ENCODE results near the gene ELP2. TPM values are rescaled to one million over a fixed set of nuclear protein-coding genes. Genes with fewer than 3 reads are reported as not detected.

Gene ELP2
- total RNA-seq, 1 donor from 2014 or later: 9.7 TPM

DNA sequence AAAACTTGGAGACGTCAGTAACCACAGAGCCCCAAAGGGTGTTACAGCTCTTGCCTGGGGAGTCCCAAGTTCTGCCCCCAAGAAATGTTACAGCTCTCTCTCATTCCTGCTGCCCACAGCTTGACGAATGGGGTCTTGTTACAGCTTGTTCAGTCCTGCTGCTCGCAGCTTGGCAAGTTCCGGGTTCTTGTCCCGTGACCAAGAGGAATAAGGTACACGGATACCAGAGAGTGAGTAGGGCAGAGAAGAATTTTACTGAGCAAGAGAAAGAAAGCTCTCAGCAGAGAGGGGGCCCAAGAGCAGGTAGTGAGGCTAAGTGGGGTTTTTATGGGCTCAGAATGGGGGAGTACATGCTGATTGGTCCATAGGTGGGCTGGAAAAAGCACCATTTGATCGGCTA is 27.8 kb upstream of the ELP2 start:
- H3K9me3 ChIP-seq: peaks cover 0 to 10% of the 10 kb centered on the region in 2 donors
- intact Hi-C loops (cut with DNase I): no loop called here
- DNase-seq (ENCODE audit: low spot score in 2 of 2): no peak
- no peaks in the 10 kb centered on the region for H3K4me1 ChIP-seq
- no peak overlapping the region for H3K27ac ChIP-seq
- no peaks in the 10 kb centered on the region for H3K36me3 ChIP-seq
- H3K27me3 ChIP-seq: no peaks in the 10 kb centered on the region
- TF ChIP-seq, protein P1, sequence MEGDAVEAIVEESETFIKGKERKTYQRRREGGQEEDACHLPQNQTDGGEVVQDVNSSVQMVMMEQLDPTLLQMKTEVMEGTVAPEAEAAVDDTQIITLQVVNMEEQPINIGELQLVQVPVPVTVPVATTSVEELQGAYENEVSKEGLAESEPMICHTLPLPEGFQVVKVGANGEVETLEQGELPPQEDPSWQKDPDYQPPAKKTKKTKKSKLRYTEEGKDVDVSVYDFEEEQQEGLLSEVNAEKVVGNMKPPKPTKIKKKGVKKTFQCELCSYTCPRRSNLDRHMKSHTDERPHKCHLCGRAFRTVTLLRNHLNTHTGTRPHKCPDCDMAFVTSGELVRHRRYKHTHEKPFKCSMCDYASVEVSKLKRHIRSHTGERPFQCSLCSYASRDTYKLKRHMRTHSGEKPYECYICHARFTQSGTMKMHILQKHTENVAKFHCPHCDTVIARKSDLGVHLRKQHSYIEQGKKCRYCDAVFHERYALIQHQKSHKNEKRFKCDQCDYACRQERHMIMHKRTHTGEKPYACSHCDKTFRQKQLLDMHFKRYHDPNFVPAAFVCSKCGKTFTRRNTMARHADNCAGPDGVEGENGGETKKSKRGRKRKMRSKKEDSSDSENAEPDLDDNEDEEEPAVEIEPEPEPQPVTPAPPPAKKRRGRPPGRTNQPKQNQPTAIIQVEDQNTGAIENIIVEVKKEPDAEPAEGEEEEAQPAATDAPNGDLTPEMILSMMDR (IDR thresholded peaks at IDR 0.05): no peak
- no peak overlapping the region for H3K4me3 ChIP-seq

DNA sequence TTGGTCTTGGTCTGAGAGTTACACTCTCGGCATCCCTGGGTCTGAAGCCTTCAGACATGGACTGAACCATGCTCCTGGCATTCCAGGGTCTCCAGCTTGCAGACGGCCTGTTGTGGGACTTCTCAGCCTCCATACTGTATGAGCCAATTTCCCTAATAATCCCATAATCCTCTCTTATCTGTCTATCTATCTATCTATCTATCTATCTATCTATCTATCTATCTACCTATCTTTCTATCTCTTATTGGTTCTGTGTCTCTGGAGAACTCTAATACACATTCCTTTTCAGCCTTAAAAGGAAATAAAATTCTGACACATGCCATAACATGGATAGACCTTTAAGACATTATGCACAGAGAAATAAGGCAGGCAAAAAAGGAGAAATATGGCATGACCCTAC is 24.9 kb upstream of the ELP2 start:
- no peak overlapping the region for H3K4me3 ChIP-seq
- intact Hi-C loops (cut with DNase I): no loop called here

DNA sequence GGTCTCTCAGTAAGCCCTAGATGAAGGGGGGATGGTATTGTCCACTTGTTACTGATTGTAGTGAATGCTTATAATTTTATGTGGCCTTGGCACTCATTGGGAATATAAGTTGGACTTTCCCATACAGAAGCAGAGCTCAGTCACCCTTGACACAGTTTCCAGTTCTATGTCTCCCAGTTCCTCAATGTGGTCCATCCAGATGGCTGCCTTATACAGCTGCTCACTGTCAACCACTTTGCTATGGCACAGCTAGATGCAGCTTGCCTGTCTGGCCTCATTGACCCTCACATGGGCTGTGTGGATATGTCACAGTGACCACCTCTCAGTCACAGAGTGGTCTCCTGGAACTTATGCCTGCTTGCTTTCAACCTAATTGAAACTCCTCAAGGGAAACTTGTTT is 22.2 kb upstream of the ELP2 start:
- intact Hi-C loops (cut with DNase I): no loop called here
- no peak for DNase-seq (ENCODE audit: low spot score in 2 of 2)

More for the DNA sequence above, 24.9 kb upstream of the ELP2 start:
- Histone ChIP-seq H3K27me3 (no peaks in the 10 kb centered on the region), H3K9me3 (peaks cover 0 to 10% of the 10 kb centered on the region in 2 donors), H3K4me1 (no peaks in the 10 kb centered on the region), H3K27ac (no peak overlapping the region), H3K36me3 (peaks cover 0 to 12% of the 10 kb centered on the region in 2 donors)
- no peak for DNase-seq (ENCODE audit: low spot score in 2 of 2)
- TF ChIP-seq, protein P1 (IDR thresholded peaks at IDR 0.05): no peak

DNA sequence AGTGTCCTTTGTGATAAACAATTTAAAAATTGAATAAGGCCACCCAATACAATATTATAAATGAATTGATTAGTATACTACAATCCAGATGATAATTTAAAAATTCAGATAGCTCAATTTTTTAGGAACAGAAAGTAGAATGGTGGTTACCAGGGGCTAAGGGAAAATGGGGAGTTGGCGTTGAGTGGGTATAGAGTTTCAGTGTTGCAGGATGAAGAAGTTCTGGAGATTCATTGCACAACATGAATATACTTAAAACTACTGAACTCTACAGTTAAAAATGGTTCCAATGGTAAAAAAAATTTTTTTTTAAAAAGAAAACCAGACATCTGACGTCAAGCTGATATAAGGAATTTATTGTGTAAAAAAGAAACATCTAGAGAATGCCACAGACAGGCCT is 21.5 kb upstream of the ELP2 start:
- H3K27ac ChIP-seq: no peak overlapping the region
- intact Hi-C loops (cut with DNase I): no loop called here
- no peaks in the 10 kb centered on the region for H3K27me3 ChIP-seq
- H3K4me1 ChIP-seq: no peaks in the 10 kb centered on the region
- no peaks in the 10 kb centered on the region for H3K9me3 ChIP-seq
- DNase-seq (ENCODE audit: low spot score in 2 of 2): no peak
- H3K4me3 ChIP-seq: no peak overlapping the region
- H3K36me3 ChIP-seq: peaks cover 18 to 43% of the 10 kb centered on the region in 2 donors
- TF ChIP-seq, protein P1 (IDR thresholded peaks at IDR 0.05): no peak

More for the DNA sequence above, 22.2 kb upstream of the ELP2 start:
- TF ChIP-seq, protein P1 (IDR thresholded peaks at IDR 0.05): no peak
- H3K36me3 ChIP-seq: peaks cover 12 to 36% of the 10 kb centered on the region in 2 donors
- H3K4me3 ChIP-seq: no peak overlapping the region
- H3K9me3 ChIP-seq: peaks cover 0 to 7% of the 10 kb centered on the region in 2 donors
- H3K27ac ChIP-seq: no peak overlapping the region
- no peaks in the 10 kb centered on the region for H3K4me1 ChIP-seq
- no peaks in the 10 kb centered on the region for H3K27me3 ChIP-seq

DNA sequence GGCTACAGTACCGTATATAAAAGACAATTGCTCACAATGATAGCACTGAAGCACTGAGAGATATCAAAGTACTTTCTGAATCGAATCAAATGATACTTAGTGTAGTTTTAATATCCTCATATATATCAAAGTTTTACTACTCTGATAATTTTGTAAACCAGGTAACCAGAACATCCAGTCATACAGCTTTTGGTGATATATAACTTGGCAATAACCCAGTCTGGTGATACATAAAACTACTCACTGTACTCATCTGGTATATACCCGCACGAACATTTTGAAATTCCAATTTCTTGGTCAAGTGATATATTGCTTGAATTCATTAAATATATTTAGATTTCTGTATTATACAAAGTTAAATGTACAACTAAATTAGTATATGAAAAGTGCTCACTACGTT is 21.1 kb upstream of the ELP2 start:
- Histone ChIP-seq H3K9me3 (no peaks in the 10 kb centered on the region), H3K27ac (no peak overlapping the region), H3K4me1 (no peaks in the 10 kb centered on the region), H3K4me3 (no peak overlapping the region), H3K36me3 (peaks cover 22 to 47% of the 10 kb centered on the region in 2 donors), H3K27me3 (no peaks in the 10 kb centered on the region)
- DNase-seq (ENCODE audit: low spot score in 2 of 2): no peak
- TF ChIP-seq, protein P1 (IDR thresholded peaks at IDR 0.05): no peak
- intact Hi-C loops (cut with DNase I): no loop called here

DNA sequence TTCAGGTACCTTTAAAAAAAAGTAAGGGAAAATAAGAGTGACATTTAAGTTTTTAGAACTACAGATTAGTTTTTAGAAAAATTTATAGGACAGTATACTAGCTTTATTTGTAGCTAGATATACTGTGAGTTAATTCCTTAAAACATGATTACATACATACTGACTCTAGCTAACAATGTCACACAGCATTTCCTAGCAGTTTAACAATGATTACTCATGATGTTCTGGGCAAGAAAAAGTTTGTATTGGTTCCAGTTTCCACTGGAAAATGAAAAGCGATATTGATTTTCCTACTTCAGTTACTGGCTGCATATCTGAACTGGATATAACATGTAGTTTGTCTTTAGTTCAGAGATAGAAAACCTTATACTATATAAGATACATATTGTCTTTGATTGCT is 20.0 kb upstream of the ELP2 start:
- Histone ChIP-seq H3K27ac (no peak overlapping the region), H3K4me3 (no peak overlapping the region), H3K27me3 (no peaks in the 10 kb centered on the region), H3K36me3 (peaks cover 29 to 54% of the 10 kb centered on the region in 2 donors), H3K9me3 (no peaks in the 10 kb centered on the region), H3K4me1 (no peaks in the 10 kb centered on the region)
- intact Hi-C loops (cut with DNase I): no loop called here
- TF ChIP-seq, protein P1 (IDR thresholded peaks at IDR 0.05): no peak
- DNase-seq (ENCODE audit: low spot score in 2 of 2): no peak
